ENCODE data around the gene USP9Y. TPM values are rescaled to one million over a fixed set of nuclear protein-coding genes. Genes with fewer than 3 reads are reported as not detected.

Gene USP9Y
- total and polyA plus RNA-seq, 2 donors from 2014 or later, result 13.7 TPM; not detected in 1

DNA sequence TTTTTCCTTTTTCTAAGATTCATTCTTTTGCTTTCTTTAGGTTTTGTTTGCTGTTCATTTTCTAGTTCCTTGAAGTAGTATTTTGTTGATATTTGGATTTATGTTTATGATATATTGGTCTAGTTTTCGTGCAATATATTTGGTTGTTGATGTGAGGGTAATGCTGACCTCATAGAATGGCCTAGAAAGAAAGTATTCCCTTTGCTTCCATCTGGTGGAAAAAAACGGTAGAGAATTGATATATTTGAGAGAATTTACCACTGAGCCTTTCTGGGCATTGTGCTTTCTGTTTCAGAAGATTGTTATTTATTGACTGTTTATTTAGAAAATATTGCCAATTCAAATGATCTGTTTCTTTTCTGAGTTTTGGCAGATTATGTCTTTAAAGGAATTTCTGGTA is 9.4 kb downstream of the USP9Y start:
- intact Hi-C loops (cut with DNase I), result no loop called here
- DNase-seq, result no peak
- Histone ChIP-seq H3K4me1 (ENCODE audit: control insufficient read depth in 2 of 3, insufficient read depth in 2 of 3, low read depth in 1 of 3, low read length in 3 of 3) (no peaks in the 10 kb centered on the region), H3K27ac (ENCODE audit: low read depth in 2 of 2, low read length in 2 of 2) (no peak overlapping the region), H3K9me3 (ENCODE audit: control insufficient read depth in 2 of 3, insufficient read depth in 1 of 3, low read length in 3 of 3) (no peaks in the 10 kb centered on the region), H3K27me3 (ENCODE audit: control insufficient read depth, insufficient read depth, low read length) (no peaks in the 10 kb centered on the region), H3K36me3 (ENCODE audit: control insufficient read depth in 2 of 3, insufficient read depth in 3 of 3, low read length in 3 of 3) (no peaks in the 10 kb centered on the region), H3K4me3 (ENCODE audit: low read length in 3 of 3) (no peak overlapping the region), H3K9ac (ENCODE audit: low read length in 3 of 3) (no peak overlapping the region)
- TF ChIP-seq, protein P1, sequence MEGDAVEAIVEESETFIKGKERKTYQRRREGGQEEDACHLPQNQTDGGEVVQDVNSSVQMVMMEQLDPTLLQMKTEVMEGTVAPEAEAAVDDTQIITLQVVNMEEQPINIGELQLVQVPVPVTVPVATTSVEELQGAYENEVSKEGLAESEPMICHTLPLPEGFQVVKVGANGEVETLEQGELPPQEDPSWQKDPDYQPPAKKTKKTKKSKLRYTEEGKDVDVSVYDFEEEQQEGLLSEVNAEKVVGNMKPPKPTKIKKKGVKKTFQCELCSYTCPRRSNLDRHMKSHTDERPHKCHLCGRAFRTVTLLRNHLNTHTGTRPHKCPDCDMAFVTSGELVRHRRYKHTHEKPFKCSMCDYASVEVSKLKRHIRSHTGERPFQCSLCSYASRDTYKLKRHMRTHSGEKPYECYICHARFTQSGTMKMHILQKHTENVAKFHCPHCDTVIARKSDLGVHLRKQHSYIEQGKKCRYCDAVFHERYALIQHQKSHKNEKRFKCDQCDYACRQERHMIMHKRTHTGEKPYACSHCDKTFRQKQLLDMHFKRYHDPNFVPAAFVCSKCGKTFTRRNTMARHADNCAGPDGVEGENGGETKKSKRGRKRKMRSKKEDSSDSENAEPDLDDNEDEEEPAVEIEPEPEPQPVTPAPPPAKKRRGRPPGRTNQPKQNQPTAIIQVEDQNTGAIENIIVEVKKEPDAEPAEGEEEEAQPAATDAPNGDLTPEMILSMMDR (IDR thresholded peaks at IDR 0.05; ENCODE audit: borderline replicate concordance, extremely low read depth, insufficient read depth), result no peak
- no peak for FAIRE-seq

DNA sequence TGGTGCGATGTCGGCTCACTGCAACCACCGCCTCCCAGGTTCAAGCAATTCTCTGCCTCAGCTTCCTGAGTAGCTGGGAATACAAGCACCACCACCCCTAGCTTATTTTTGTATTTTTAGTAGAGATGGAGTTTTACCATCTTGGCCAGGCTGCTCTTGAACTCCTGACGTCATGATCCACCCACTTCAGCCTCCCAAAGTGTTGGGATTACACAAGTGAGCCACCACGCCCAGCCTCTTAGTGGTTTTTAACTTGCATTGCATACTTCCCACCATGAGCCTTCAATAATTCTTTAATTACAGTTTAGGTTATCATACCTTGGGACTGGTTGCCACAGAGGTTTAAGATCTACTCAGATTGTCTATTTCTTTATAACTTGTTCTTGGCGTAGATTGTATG is 14.3 kb downstream of the USP9Y start:
- FAIRE-seq, result no peak
- no peaks in the 10 kb centered on the region for H3K27me3 ChIP-seq (ENCODE audit: control insufficient read depth, insufficient read depth, low read length)
- intact Hi-C loops (cut with DNase I), result no loop called here
- H3K4me1 ChIP-seq (ENCODE audit: control insufficient read depth in 2 of 3, insufficient read depth in 2 of 3, low read depth in 1 of 3, low read length in 3 of 3), result no peaks in the 10 kb centered on the region
- H3K27ac ChIP-seq (ENCODE audit: low read depth in 2 of 2, low read length in 2 of 2), result no peak overlapping the region
- no peak for DNase-seq
- H3K4me3 ChIP-seq (ENCODE audit: low read length in 3 of 3), result no peak overlapping the region
- no peak overlapping the region for H3K9ac ChIP-seq (ENCODE audit: low read length in 3 of 3)
- H3K36me3 ChIP-seq (ENCODE audit: control insufficient read depth in 2 of 3, insufficient read depth in 3 of 3, low read length in 3 of 3), result no peaks in the 10 kb centered on the region
- H3K9me3 ChIP-seq (ENCODE audit: control insufficient read depth in 2 of 3, insufficient read depth in 1 of 3, low read length in 3 of 3), result no peaks in the 10 kb centered on the region
- TF ChIP-seq, protein P1 (IDR thresholded peaks at IDR 0.05; ENCODE audit: borderline replicate concordance, extremely low read depth, insufficient read depth), result no peak

DNA sequence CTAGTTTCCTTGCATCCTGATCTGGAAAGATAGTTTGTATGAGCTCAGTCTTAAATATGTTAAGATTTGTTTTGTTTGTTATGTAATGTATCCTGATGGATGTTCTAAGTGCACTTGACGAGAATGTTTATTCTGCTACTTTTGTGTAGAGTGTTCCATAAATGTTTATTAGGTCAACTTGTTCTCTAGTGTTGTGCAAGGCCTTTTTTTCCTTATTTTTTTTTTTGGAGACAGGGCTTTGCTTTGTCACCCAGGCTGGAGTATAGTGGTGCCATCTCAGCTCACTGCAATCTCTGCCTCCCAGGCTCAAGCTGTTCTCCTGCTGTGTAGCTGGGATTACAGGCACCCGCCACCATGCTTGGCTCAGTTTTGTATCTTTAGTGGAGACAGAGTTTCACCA is 28.7 kb downstream of the USP9Y start:
- H3K36me3 ChIP-seq (ENCODE audit: control insufficient read depth in 2 of 3, insufficient read depth in 3 of 3, low read length in 3 of 3), result no peaks in the 10 kb centered on the region
- no peak for FAIRE-seq

More for the DNA sequence above, 28.7 kb downstream of the USP9Y start:
- H3K4me1 ChIP-seq (ENCODE audit: control insufficient read depth in 2 of 3, insufficient read depth in 2 of 3, low read depth in 1 of 3, low read length in 3 of 3), result no peaks in the 10 kb centered on the region
- no peaks in the 10 kb centered on the region for H3K9me3 ChIP-seq (ENCODE audit: control insufficient read depth in 2 of 3, insufficient read depth in 1 of 3, low read length in 3 of 3)
- H3K27me3 ChIP-seq (ENCODE audit: control insufficient read depth, insufficient read depth, low read length), result no peaks in the 10 kb centered on the region
- H3K9ac ChIP-seq (ENCODE audit: low read length in 3 of 3), result no peak overlapping the region
- no peak for DNase-seq
- TF ChIP-seq, protein P1 (IDR thresholded peaks at IDR 0.05; ENCODE audit: borderline replicate concordance, extremely low read depth, insufficient read depth), result no peak
- H3K27ac ChIP-seq (ENCODE audit: low read depth in 2 of 2, low read length in 2 of 2), result no peak overlapping the region
- intact Hi-C loops (cut with DNase I), result no loop called here
- H3K4me3 ChIP-seq (ENCODE audit: low read length in 3 of 3), result no peak overlapping the region
